ENCODE results near the gene GIMAP8. TPM values are rescaled to one million over a fixed set of nuclear protein-coding genes. Genes with fewer than 3 reads are reported as not detected.

The GIMAP8 gene
- total RNA-seq, 1 donor from 2014 or later, result 11.0 TPM

DNA sequence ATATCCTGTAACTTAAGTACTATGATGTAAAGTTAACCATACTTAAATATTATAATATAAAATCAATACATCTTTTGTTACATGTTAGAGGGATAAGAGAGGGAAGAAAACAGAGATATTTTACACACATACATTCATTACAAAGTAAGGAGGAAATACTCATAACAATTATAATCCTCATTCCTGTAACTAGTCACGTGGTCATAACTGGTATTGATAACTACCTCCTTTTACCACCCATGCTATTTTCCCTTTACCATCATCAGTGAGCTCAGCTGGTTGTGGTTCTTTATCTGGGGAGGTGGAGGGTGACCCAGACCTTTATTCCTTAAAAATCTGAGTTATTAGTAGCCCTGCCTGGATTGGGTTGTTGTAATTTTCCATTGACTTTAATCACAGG is 8.3 kb downstream of the GIMAP8 start:
- H3K27me3 ChIP-seq (ENCODE audit: low read depth), result no peaks in the 10 kb centered on the region
- intact Hi-C loops (cut with micrococcal nuclease), result no loop called here
- no peak overlapping the region for H3K4me3 ChIP-seq
- H3K36me3 ChIP-seq, result peaks cover 45% of the 10 kb centered on the region
- DNase-seq, result no peak
- peaks cover 45% of the 10 kb centered on the region for H3K9me3 ChIP-seq (replicated peaks)
- H3K4me1 ChIP-seq, result peaks cover 14% of the 10 kb centered on the region
- TF ChIP-seq, protein P1, sequence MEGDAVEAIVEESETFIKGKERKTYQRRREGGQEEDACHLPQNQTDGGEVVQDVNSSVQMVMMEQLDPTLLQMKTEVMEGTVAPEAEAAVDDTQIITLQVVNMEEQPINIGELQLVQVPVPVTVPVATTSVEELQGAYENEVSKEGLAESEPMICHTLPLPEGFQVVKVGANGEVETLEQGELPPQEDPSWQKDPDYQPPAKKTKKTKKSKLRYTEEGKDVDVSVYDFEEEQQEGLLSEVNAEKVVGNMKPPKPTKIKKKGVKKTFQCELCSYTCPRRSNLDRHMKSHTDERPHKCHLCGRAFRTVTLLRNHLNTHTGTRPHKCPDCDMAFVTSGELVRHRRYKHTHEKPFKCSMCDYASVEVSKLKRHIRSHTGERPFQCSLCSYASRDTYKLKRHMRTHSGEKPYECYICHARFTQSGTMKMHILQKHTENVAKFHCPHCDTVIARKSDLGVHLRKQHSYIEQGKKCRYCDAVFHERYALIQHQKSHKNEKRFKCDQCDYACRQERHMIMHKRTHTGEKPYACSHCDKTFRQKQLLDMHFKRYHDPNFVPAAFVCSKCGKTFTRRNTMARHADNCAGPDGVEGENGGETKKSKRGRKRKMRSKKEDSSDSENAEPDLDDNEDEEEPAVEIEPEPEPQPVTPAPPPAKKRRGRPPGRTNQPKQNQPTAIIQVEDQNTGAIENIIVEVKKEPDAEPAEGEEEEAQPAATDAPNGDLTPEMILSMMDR (IDR thresholded peaks at IDR 0.05; ENCODE audit: borderline replicate concordance), result no peak
- H3K27ac ChIP-seq (replicated peaks), result no peak overlapping the region

DNA sequence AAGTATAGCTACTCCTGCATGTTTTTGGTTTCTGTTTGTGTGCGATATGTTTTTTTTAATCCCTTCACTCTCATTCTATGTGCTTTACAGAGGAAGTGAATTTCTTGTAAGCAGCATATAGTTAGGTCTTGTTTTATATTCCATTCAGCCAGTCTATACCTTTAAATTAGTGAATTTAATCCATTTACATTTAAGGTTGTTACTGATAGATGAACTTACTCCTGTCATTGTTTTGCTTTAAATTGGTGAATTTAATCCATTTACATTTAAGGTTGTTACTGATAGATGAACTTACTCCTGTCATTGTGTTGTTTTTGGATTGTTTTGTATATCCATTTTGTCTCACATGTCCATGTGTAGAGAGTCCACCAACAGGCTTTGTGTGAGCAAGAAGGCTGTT is 11.1 kb downstream of the GIMAP8 start:
- peaks cover 34% of the 10 kb centered on the region for H3K9me3 ChIP-seq (replicated peaks)
- DNase-seq, result no peak
- intact Hi-C loops (cut with micrococcal nuclease), result no loop called here

GRCh38 chr7:150462413-150462812 is 12.0 kb downstream of the GIMAP8 start:
- Histone ChIP-seq H3K27ac (replicated peaks) (no peak overlapping the region), H3K36me3 (peaks cover 43% of the 10 kb centered on the region), H3K4me1 (peaks cover 29% of the 10 kb centered on the region), H3K9me3 (replicated peaks) (peaks cover 34% of the 10 kb centered on the region), H3K27me3 (ENCODE audit: low read depth) (no peaks in the 10 kb centered on the region), H3K4me3 (no peak overlapping the region)
- TF ChIP-seq, protein P1 (IDR thresholded peaks at IDR 0.05; ENCODE audit: borderline replicate concordance), result no peak
- DNase-seq, result no peak
- intact Hi-C loops (cut with micrococcal nuclease), result no loop called here

More for the DNA sequence above, 11.1 kb downstream of the GIMAP8 start:
- peaks cover 35% of the 10 kb centered on the region for H3K36me3 ChIP-seq
- no peaks in the 10 kb centered on the region for H3K27me3 ChIP-seq (ENCODE audit: low read depth)
- TF ChIP-seq, protein P1 (IDR thresholded peaks at IDR 0.05; ENCODE audit: borderline replicate concordance), result no peak
- H3K4me3 ChIP-seq, result no peak overlapping the region
- peaks cover 21% of the 10 kb centered on the region for H3K4me1 ChIP-seq
- H3K27ac ChIP-seq (replicated peaks), result no peak overlapping the region

DNA sequence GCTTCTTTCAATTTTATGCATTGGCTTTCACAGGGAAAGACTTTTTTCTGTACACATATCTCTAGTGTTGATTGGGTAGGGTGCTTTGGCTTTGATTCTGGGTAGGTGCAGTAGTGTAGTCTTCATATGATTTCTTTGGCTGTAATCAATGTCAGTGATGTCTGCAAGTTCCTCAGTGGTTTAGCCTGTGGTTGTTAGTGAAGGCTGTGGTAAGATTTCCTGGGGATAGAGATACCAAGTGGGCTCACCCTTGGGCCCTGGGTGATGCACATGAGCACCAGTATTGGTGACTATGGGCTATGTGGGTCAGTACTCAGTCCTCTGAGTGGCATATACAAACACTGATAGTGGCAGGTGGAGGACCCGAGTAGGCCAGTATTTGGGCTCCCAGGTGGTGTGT is 13.0 kb downstream of the GIMAP8 start:
- Histone ChIP-seq H3K27ac (replicated peaks) (no peak overlapping the region), H3K9me3 (replicated peaks) (peaks cover 34% of the 10 kb centered on the region), H3K36me3 (peaks cover 44% of the 10 kb centered on the region), H3K4me3 (no peak overlapping the region), H3K4me1 (peaks cover 33% of the 10 kb centered on the region), H3K27me3 (ENCODE audit: low read depth) (no peaks in the 10 kb centered on the region)
- TF ChIP-seq, protein P1 (IDR thresholded peaks at IDR 0.05; ENCODE audit: borderline replicate concordance), result no peak
- intact Hi-C loops (cut with micrococcal nuclease), result no loop called here
- no peak for DNase-seq

- no peak for DNase-seq
- Histone ChIP-seq H3K4me3 (no peak overlapping the region), H3K9me3 (replicated peaks) (peaks cover 34% of the 10 kb centered on the region), H3K36me3 (peaks cover 43% of the 10 kb centered on the region), H3K27ac (replicated peaks) (peak overlapping the region; percentile 65), H3K27me3 (ENCODE audit: low read depth) (no peaks in the 10 kb centered on the region), H3K4me1 (peaks cover 45% of the 10 kb centered on the region)
- TF ChIP-seq, protein P1 (IDR thresholded peaks at IDR 0.05; ENCODE audit: borderline replicate concordance), result no peak
- intact Hi-C loops (cut with micrococcal nuclease), result no loop called here
Measured at GRCh38 chr7:150464962-150465361, 14.5 kb downstream of the GIMAP8 start.
